Measurements from ENCODE around the gene TMEM108. TPM values are rescaled to one million over a fixed set of nuclear protein-coding genes. Genes with fewer than 3 reads are reported as not detected.
A peak's percentile ranks its signal among the peaks of the same experiment; 100 is the strongest.

Gene TMEM108
- total and polyA plus RNA-seq, 11 donors: 0.14 to 2.8 (median 0.57) TPM

DNA sequence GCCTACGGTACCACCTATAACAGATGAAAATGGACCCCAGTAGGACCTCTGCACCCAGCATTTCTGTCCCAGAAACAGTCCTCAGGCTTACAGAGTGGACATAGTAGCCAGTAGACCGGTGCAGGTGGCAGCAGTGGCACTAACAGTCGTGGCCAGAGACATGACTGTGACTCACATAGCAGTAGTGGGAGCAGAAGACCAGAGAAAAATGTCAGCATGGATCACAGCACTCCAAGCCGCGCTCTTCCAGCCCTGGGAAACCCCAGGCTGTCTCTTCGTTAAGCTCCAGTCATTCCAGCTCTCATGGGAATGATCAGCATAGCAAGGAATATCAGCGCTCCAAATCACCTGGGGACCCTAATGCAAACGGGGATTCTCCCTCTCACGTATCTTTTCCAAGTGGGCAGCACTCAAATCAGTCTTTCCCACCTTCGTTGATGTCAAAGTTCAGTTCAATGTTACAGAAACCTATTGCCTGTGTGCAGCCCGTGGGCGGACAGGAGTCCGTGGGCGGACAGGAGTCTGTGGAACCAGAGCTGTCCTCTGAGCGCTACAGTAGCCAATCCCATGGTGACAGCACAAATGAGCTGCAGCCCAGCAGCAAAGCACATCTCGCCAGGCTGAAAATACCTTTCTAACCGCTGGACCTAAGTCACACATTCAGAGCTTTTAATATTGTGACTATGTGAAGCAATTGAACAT lies 372.2 kb downstream of the TMEM108 start:
- no peaks in the 10 kb centered on the region for H3K36me3 ChIP-seq
- ATAC-seq (no peak), DNase-seq (no peak)
- 70 to 77% (median 72%) methylated on average over 16 to 17 of the region's 17 CpGs for WGBS, 4 donors
- intact Hi-C loops (cut with DNase I): no loop called here
- no peak overlapping the region for H3K27ac ChIP-seq
- peaks cover 0 to 9% (median 2%) of the 10 kb centered on the region in 12 donors for H3K4me1 ChIP-seq
- peaks cover 0 to 21% (median 4%) of the 10 kb centered on the region in 9 donors for H3K27me3 ChIP-seq
- no peak for TF ChIP-seq POLR2A (IDR thresholded peaks at IDR 0.05)
- H3K9me3 ChIP-seq: no peaks in the 10 kb centered on the region
- H3K4me3 ChIP-seq: no peak overlapping the region

DNA sequence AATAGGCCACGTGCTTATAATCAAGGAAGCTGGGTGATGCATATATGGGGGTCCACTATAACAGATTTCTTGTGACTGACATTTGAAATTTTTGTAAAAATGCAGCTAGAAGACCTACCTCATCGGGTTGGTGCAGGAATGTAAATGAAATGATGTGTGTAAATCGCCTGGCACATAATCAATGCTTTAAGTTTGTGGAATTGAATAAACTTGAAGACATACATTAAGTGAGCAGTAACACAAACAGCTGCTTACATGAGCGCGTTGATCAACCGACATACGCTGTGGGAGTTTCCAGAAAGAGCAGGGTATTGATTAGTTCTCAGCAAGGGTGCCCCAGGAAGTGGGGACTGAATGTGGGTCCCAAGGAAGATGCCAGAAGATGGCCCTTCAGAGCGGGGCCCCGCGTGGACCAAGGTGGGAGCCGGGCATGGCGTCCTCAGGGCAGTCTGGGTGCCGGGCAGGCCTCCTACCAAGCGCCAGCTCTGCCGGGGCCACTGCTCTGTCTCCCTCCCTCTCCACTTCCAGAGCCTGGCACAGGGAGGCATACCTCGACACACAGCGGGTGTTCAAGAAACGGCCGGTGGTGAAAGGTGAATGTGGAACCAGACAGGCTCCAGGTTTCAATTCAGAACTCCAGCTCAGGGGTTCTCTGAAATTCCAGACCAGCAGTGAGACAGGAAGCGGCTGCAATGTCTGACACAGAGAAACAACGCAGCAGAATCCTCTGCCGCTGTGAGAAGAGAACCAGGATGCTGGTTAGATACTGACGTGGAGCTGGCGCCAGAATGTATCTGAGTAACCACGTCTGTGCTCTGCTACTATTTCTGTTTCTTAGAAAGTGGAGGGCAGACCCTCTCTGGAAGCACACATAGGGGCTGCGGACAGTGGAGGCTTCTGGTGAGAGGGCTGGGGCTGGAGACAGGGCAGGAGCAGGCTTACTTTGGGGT lies 374.3 kb downstream of the TMEM108 start:
- H3K4me1 ChIP-seq: peaks cover 0 to 9% (median 2%) of the 10 kb centered on the region in 12 donors
- WGBS, 4 donors: 55 to 61% (median 58%) methylated on average over 25 to 26 of the region's 26 CpGs
- DNase-seq: no peak
- no peaks in the 10 kb centered on the region for H3K36me3 ChIP-seq
- no peak for TF ChIP-seq POLR2A (IDR thresholded peaks at IDR 0.05)
- TF ChIP-seq, protein P1, sequence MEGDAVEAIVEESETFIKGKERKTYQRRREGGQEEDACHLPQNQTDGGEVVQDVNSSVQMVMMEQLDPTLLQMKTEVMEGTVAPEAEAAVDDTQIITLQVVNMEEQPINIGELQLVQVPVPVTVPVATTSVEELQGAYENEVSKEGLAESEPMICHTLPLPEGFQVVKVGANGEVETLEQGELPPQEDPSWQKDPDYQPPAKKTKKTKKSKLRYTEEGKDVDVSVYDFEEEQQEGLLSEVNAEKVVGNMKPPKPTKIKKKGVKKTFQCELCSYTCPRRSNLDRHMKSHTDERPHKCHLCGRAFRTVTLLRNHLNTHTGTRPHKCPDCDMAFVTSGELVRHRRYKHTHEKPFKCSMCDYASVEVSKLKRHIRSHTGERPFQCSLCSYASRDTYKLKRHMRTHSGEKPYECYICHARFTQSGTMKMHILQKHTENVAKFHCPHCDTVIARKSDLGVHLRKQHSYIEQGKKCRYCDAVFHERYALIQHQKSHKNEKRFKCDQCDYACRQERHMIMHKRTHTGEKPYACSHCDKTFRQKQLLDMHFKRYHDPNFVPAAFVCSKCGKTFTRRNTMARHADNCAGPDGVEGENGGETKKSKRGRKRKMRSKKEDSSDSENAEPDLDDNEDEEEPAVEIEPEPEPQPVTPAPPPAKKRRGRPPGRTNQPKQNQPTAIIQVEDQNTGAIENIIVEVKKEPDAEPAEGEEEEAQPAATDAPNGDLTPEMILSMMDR (IDR thresholded peaks at IDR 0.05): no peak
- H3K9me3 ChIP-seq: no peaks in the 10 kb centered on the region
- H3K4me3 ChIP-seq: peak overlapping the region in 4 of 12 donors; percentile 0 to 37 (median 30)
- intact Hi-C loops (cut with DNase I): no loop called here
- peak in 3 of 4 donors; percentile 39 to 77 (median 55) for ATAC-seq
- peaks cover 0 to 15% (median 4%) of the 10 kb centered on the region in 9 donors for H3K27me3 ChIP-seq
- H3K27ac ChIP-seq: peak overlapping the region in 1 of 12 donors; percentile 58

DNA sequence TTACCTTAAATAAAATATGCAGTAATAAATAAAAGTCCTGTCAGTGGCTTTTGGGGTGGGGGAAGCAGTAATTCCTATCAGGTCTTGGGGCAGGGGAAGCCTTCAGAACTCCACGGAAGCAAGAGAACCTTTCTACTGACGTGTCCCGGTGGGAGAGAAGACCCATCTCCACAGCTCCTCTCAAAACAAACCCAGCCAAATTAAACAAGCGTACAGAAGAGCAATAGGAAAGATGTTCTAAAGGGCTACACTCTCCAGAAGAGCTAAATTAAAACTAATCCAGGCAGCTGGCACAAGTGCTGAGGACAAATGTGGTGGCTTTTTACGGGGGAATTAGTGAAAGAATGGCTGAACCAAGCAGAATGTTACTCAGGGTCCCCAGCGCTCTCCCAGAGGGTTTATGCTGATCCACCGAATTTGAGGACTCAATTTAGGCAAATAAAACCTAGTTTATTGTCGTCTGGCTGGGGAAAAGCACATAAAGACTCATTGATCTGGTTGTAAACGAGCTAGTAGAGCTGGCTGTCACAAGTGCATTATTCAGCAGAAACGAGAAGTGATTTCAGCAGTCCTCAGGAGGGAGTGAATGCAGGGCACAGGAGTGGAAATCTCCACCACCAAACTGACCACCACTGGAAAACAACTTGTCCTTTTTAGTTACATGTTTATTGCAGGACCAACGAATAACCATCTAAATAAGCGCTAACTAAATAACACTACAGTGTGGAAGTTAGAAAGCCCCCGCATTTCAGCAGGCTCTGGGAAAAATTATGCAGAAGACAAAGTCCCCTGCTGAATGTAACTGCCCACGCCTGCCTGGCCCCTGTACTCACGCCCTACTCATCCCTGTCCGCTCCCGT lies 375.2 kb downstream of the TMEM108 start:
- DNase-seq: no peak
- 33 to 42% (median 39%) methylated on average over 17 of the region's 17 CpGs for WGBS, 4 donors
- intact Hi-C loops (cut with DNase I): no loop called here

DNA sequence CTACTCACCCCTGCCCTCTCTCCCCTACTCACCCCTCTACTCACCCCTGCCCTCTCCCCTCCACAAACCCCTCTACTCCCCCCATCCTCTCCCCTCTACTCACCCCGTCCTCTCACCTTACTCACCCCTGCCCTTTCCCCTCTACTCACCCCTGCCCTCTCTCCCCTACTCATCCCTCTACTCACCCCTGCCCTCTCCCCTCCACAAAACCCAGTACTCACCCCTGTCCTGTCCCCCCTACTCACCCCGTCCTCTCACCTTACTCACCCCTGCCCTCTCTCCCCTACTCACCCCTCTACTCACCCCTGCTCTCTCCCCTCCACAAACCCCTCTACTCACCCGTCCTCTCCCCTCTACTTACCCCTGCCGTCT lies 375.8 kb downstream of the TMEM108 start:
- ATAC-seq (no peak), DNase-seq (no peak)
- WGBS, 4 donors: 85 to 88% (median 86%) methylated on average over 4 of the region's 4 CpGs
- H3K27me3 ChIP-seq: peaks cover 0 to 24% (median 3%) of the 10 kb centered on the region in 9 donors
- no peak overlapping the region for H3K4me3 ChIP-seq
- H3K4me1 ChIP-seq: peaks cover 0 to 9% (median 2%) of the 10 kb centered on the region in 12 donors
- intact Hi-C loops (cut with DNase I): no loop called here
- H3K9me3 ChIP-seq: no peaks in the 10 kb centered on the region
- H3K27ac ChIP-seq: no peak overlapping the region
- TF ChIP-seq, protein P1 (IDR thresholded peaks at IDR 0.05): no peak
- no peak for TF ChIP-seq POLR2A (IDR thresholded peaks at IDR 0.05)
- H3K36me3 ChIP-seq: no peaks in the 10 kb centered on the region

More for the DNA sequence above, 375.2 kb downstream of the TMEM108 start:
- ATAC-seq: peak in 2 of 4 donors; percentile 51 to 64
- H3K9me3 ChIP-seq: no peaks in the 10 kb centered on the region
- TF ChIP-seq, protein P1 (IDR thresholded peaks at IDR 0.05): no peak
- no peak for TF ChIP-seq POLR2A (IDR thresholded peaks at IDR 0.05)
- no peaks in the 10 kb centered on the region for H3K36me3 ChIP-seq
- H3K27ac ChIP-seq: peak overlapping the region in 2 of 12 donors; percentile 25 to 58
- H3K4me1 ChIP-seq: peaks cover 0 to 9% (median 2%) of the 10 kb centered on the region in 12 donors
- H3K4me3 ChIP-seq: peak overlapping the region in 5 of 12 donors; percentile 0 to 37 (median 26)
- peaks cover 0 to 19% (median 0%) of the 10 kb centered on the region in 9 donors for H3K27me3 ChIP-seq

Data from heart left ventricle (tissue), 16 donors.